ENCODE measurements around the gene GLB1L2.
A peak's percentile ranks its signal among the peaks of the same experiment; 100 is the strongest.

The GLB1L2 gene

DNA sequence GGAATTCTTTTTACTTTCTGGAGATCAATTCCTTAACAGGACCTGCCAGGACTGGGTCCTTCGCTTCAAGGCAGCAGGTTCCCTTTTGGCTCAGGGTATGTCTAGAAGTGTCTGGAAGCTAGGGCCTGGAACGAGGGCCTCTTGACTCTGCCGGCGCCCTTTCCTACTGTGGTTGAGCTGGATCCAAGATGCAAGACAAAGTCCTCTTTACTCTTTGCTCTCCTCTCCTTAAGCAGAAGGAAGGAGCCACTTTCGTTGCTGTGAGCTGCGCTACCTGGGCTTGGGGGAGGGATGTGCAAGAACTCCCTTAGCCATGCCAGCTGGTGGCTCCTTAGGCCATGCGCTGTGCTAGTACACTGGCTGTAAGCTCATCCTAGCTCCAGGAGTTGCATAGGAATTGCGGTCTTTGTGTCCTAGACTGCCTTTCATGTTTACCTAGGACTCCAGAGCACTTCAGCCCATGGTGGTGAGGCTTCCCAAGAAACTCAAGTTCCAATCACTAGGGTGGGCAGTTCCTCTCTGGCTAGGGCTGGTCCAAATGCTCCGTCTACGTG lies 18.1 kb downstream of the GLB1L2 start:
- no peak for DNase-seq

DNA sequence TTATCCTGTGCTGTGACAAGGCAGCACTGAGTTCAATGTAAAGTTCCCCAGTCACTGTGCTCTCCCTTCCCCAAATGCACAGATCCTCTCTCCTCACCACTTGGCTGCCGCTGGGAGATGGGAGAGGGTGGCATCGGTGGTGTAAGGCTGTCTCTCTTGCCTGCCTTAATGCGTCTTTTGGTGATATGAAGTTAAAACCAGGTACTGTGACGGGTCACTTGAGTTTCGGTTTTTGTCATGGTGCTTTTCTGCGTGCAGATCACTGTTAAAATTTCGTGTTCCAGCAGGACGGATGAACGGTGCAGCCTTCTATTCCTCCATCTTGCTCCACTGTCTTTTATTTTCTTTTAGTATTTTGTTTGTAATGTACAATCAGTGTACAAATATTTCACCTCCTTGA lies 18.6 kb downstream of the GLB1L2 start:
- DNase-seq, result no peak

DNA sequence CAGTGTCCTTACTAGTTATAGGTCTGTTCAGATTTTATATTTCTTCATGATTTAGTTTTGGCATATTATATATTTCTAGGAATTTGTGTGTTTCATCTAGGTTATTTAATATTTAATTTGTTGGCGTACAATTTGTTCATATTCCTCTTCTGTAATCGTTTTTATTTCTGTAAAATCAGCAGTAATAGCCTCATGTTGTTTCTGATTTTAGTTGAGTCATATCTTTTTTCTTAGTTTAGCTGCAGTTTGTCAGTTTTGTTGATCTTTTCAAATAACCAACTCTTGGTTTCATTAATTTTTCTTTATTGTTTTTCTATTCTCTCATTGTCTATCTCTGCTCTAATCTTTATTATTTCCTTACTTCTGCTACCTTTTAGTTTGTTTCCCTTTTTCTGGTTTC lies 20.3 kb downstream of the GLB1L2 start:
- DNase-seq, result no peak

DNA sequence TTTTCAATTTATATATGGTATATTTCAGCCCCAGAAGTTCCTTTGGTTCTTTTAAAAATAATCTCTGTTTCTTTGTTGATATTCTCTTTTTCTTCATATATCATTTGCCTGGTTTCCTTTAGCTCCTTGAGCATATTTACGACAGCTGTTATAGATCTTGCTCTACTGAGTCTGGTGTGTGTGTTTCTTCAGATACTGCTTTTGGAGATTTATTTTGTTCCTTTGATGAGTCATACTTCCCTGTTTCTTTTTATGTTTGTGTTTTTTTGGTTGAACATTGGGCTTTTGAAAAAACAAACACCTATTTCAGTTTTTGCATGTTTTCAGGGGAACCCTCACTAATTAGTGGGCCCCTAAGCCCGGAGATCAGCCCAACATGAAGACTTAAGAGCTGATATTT lies 23.3 kb downstream of the GLB1L2 start:
- no peak for DNase-seq

DNA sequence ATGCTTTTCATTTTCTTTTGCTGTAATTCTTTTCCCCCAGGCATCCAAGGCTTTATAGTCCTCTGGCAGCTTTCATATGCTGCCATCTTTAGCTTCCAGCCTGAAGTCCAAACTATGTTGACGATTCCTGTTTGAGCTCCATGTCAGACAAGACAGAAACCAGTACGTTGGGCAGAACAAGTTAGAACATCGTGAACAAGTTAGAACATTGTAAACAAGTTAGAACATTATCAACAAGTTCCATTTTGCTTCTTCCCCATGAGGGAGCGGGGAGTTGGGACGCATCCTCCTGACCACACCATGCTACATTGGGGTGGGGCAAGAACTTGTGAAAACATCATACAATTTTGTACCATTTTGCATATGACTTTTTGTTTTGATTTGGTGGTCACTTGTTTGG lies 23.9 kb downstream of the GLB1L2 start:
- DNase-seq, result no peak

DNA sequence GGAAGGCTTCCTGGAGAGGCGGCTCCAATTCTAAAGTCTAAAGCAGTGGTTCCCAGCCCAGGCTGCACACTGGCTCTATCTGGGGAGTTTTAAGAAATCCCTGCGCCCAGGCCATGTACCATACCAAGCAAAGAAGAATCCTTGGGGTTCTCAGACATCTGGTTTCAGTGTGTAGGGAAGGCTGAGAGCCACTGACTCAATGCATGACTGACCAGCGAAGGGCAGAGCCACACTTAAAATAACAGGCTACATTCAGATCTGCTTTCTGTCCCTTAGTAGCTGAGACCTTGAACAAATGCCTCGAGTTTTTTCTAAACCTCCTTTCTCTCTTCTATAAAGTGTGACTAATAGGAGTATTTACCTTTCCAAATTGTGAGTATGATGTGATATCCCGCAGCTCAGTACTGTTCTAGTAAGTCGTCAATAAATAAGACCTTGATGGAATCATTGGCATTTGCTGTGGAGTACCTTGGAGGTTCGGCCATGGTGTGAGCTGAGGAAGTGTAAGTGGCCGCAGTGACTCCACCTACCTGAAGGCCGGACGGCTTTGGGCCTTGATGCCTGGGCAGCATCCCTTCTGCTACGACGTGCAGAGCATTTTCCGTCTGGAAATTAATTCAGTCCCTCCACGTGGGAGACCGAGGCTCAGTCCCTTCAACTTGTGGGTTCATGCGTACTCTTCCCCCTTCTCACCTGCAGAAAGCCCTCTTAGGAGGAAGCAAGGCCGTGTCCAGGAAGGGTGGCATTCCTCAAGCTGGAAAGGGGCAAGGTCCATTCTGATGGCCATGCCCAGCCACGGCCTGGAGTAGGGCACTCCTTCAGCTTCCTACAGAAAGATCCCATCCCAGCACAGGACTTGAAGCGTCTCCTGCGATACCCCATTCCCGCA lies 25.1 kb downstream of the GLB1L2 start:
- DNase-seq, result no peak

DNA sequence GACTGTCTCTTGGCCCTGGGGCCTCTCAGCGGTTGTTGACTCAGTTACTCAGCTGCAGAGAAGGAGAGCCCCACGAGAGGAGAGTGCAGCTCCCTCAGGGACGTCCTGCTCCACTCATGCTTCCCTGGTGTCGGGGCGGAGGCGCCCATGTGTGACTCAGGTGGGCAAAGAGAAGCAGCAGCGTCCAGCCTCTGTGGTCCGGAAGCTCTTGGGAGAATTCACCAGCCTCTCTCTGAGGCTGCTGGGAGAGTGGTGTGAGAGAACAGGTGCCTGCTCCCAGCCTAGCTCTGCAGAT lies 25.7 kb downstream of the GLB1L2 start:
- DNase-seq, result no peak

DNA sequence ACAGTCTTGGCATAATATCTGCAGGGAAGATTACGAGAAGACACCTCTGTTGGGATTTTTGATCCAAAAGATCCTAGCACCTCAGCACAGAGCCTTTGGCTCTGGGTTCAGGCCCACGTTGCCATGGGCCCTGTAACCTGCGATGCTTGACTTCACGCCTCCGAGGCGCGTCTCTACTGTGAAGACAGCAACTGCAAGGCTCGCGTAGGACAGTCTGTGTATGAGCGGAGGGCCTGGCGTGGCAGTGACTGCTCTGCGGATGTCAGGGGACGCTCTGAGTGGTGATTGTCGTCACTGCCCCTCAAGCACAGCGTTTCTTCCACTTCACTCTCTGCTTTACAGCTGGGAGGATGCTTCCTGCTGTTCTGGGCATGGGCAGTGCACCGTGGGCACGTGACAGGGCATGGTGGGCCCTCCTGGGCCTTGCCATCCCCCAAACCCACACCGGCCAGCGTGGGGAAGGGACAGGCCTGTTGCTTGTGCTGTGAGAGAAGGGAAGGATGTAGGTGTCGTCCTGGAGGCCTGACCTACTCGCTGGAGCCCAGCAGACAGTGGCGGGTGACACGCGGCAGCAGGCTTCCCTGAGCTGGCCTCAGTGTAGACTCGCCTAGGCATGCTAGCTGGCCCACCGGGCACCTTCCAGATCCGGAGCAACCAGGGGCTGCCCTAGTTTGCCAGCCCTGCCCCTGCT lies 26.5 kb downstream of the GLB1L2 start:
- DNase-seq, result no peak

DNA sequence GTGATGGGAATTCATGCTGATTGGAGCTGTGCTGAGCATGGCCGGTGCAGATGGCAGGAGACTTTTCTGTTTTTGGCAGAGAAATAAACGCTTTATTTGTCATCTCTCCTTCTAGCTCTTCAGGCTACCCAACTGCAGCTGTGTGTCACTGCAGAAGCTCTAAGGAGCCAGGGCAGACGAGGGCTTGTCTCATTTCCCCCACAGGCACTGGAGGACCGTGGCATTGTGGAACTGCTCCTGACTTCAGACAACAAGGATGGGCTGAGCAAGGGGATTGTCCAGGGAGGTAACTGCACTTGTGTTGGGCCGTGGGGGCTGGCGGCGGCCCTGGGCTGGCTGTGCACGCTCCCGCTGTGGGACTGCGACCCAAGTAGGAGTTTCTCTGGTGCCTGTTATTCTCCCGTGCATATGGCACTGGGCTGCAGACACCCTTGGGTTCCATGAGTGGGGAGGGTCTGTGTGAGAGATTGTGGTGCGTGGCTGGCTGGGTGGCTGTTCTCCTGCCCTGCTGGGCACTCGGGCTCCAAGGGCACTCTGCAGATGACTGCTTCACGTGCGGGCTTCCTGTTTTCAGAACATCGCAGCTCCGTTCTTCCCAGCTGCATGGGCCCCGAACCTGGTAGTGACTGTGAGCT lies 27.2 kb downstream of the GLB1L2 start:
- DNase-seq, result no peak

DNA sequence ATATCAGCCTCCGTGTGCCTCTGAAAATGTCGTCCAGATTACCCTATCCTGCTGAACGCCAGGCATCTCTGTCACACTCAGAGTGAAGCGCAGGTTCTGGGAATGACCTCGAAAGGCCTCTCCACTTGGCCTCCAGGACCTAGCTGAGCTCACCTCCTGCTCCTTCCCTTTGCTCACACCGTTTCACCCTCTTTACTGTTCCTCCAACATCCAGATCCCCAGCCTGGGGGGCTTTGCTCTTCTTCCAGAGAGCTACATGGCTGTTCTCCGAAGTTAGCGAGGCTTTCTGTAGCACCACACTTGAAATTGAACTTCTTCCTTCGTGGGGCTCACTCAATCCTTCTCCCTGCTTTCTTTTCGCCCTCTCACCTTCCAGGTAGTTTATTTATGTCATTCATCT lies 27.9 kb downstream of the GLB1L2 start:
- DNase-seq, result no peak

DNA sequence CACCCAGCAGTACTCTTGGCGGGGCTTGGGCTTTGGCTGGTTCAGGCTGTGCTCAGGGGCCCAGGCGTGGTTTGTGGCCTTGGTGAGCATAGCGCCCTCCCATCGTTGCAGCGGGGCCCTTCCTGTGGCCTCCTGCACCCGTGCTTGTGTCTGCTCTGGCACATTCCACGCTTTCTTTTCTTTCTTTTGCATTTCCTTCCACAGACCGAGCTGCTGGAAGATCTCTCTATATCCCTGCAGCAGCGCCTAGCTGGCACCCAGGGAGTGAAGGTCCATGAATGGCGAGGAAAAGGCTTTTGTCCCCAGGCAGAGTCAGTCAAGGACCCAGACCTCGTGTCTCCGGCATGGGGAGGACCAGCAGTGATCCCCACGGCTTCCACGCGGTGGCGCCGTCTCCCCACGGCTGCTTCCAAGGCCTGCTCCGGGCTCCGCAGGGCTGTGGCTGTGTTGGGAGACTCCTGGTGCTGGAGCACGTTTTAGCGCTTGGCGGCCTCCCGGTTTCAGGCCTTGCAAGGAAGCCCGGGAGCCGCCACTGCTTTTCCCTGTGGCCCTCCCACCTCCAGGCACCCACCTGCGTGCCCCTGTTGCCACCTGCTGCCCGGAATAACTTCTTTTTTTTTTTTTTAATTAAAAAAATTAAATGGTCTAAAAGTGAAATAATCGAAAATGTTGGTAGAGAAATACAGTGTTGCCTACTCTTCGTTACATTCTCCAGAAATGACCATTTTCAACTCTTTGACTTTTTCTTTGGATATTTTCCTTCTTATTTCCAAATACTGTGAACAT lies 28.5 kb downstream of the GLB1L2 start:
- peak; percentile 78 for DNase-seq

DNA sequence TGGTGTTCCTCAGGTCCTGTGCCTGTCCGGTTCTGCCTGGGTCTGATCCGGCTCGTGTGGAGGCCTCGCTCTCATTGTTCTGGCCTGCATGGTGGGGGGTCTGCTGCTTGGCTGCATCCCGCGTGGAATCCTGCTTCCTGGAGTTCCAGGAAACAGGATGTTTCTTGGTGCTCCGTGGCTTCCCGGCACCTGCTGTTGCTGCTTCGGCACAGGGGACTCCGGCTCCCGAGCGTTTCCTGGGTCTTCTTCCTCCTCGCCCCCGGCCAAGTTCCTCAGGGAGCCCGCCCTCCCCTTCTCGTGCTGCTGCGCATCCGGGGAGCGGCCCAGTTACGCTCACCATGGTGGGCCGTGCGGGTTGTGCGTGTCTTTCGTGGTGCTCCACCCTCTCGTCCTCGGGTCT lies 29.9 kb downstream of the GLB1L2 start:
- no peak for DNase-seq

DNA sequence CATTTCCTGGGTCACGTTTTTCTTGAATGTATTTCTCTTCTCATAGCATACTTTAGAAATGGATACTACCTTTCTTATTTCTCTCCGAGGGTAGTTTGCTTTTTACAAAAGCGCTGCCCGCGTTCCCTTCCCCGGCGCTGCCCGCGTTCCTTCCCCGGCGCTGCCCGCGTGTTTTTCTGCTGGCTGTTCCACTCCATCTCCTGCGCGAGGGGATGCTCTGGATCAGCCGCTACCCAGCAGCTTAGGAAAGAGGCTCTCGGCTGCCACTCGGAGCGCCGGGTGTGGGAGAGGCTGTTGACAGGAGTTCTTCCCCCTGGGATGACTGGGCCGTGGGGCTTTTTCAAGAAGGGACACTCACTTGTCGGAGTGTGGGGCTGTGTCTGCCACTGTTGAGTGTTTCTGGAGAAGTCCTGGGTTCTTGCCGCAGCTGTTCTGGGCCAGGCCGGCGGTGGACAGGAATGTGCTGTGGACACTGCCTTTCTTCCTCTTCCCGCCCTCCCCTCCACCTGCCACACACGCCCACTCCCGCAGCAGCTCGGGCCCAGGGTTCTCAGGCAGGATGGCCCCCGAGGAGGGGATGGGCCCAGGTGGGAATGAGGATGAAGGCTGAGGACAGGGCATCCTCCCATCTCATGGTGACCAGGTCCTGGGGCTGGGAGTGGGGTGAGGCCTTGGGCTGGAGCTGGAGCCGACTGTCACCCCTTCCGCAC lies 30.6 kb downstream of the GLB1L2 start:
- DNase-seq, result no peak

DNA sequence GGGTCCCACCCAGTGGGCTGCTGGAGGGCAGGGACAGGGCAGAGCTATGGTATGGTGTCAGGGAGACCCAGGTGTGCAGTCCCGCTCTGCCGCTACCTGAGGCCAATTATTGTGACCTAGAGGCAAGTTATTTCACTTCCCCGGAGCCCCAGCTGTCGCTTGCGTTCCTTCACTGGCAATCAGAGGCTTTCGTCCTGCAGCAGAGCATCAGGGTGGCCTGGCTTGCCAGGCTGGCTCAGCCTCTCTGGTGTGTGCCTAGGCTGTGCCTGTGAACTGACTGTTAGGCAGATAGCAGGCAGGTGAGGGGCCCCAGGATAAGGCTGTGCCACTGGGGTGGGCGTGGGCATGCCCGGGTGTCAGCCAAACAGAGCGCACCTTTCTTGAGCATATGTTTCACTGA lies 31.4 kb downstream of the GLB1L2 start:
- no peak for DNase-seq

DNA sequence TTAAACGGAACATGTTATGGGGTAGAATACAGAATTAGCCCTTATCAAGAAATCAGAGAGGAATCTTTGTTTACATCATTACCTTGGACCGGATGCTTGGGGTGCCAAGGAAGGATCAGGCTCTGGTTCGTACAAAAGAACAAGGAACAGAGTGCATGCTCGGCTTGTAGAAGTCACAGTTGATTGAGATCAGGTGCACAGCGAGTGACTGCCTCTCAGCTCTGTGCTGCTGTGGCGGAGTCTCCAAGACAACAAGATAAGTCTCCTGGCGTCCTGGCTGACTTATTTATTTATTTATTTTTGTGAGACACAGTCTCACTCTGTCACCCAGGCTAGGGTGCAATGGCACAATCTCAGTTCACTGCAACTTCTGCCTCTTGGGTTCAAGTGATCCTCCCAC lies 31.8 kb downstream of the GLB1L2 start:
- no peak for DNase-seq

DNA sequence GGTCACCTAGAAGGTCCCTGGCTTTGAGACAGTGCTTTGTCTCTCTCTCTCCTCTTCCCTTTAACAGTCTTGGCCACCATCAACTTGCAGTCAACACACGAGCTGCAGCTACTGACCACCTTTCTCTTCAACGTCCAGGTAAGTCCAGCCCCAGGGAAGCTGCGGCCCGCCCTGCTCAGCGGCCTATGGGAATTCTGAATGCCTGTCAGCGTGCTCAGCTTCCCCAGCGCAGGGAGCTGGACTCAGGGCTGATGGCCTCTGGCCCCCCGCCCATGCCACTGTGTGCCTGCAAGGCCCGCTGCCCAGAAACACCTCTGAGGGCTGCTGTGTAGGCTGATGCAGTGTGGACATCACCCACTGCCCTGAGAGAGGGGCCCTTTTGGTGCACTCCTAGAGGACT lies 32.5 kb downstream of the GLB1L2 start:
- DNase-seq, result no peak

DNA sequence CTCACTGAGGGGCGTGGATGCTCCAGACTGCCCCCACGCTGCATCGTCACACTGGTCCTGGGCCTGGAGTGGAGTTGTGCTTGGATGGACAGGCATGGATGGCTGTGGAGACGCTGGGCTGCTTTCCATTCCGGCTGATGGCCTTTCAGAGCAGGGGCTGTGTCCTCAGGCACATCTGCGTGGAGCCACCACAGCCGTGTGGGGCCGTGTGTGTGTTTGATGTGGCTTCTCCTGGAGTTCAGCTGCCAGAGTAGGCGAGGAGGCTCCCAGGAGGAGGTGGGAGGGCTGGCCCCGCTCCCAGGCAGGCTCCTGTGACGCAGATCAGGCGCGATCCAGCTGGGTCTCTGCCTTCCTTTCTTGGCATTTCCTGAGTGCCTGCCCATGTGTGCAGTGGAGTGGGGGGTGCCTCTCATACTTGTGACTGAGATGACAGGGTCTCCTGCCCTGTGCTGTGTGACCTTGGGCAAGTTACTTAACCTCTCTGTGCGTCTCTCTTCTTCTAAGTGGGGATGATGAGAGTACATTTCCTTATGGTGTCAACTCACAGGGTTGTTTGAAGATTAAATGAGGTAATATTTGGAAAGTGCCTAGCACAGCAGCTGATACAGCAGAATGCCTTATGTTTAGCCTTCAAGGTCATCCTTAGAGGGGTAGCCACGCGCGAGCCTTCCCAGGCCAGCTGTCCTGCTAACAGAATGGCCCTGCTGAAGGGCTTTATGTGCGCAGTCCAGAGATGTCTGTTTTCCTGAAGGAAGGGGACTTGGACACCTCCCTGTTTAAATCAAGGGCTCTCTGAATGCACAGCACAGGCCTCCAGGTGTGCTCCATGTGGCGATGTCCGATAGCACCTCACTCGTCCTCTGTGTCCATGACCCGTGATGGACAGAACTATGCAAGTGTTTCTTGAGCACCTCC lies 33.5 kb downstream of the GLB1L2 start:
- DNase-seq, result no peak

DNA sequence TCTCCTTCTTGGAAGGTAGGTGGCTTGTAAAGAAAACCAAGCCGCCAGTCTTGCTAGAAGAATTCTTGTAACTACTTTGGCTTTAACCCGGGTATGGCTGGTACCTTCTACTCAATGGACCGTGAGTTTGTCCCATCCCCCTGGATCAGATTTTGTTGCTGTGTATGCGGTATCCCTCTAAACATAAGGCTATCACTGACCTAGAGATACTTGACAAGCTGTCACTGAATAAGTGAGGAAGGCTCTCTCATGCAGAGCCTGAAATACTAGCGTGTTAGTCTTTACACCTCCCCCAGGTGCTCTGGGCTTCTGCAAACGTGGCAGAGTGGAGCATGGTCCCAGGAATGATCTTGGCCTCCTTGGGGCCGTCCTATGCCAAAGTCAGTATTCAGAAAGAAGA lies 34.5 kb downstream of the GLB1L2 start:
- no peak for DNase-seq

DNA sequence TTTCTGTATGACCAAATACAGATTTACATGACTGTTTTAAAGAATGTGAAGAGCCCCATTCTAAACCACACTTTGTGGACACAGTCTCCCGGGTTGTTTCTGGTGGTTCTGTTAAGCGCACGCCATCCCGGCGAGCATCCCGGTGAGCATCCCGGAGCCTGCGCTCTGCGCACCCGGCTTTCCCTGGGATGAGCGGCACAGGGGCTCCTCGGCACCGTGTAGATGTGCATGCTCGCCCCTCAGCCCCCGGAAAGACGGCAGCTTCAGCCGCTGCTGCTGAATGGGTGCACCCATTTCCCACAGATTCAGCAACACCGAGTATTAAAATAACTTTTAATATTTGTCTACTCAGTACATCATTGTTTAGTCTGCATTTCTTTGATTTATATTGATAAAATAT lies 36.0 kb downstream of the GLB1L2 start:
- no peak for DNase-seq

DNA sequence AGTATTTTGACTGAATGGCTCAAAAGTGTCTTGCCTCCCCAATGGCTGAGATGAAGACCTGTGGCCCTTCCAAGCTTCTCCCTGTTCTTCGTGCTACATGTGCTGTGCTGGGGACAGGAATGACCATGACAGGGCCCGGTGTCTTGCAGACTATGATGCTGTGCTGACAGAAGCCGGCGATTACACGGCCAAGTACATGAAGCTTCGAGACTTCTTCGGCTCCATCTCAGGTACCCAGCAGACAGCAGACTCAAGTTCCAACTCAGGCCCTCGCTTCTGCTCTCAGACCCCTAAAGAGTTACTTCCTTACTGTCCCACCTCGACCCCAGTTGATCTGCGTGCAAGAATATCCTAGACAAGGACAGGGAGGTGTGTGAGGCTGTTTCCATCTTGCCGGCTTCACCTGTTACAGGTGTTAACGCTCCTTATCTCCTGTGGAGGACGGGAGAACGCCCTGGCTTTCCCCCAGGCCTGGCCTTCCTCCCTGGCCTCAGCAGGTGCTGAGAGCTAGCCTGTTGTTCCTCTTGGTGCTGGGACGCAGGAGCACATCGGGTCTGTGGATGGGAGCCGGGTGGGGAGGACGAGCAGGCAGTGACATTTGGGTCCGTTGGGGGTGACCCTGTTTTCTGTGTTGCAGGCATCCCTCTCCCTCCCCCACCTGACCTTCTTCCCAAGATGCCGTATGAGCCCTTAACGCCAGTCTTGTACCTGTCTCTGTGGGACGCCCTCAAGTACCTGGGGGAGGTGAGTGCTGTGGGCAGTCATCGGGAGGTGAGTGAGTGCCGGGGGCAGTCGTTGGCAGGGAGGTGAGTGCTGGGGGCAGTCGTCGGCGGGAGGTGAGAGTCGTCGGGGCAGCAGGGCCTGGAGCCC lies 38.1 kb downstream of the GLB1L2 start:
- no peak for DNase-seq

Measured in stimulated activated CD4-positive, alpha-beta T cell treated with anti-CD3 and anti-CD28 coated beads, Interleukin-1b, Interleukin-23, amount 100 ng/mL, for 48 hours (primary cell).